Spleen (tissue), 7 donors: Measurements from ENCODE around the gene CD58.
"Not testable (repeated sequence)": the region's sequence is repeated elsewhere in the genome, so short reads cannot be mapped to it uniquely, and the experiment has no call there.

Source experiments
- POLR2A ChIP-seq, 3 donors: fragments of 450-650 bp; IDR thresholded peaks; one replicate each; pipeline ENCODE4 v1.5.1; 2017; ENCODE audit warnings: antibody characterized with exemption in 3 of 3, mild to moderate bottlenecking in 1 of 3
- POLR2AphosphoS5 ChIP-seq, 3 donors: sonication (generic); formaldehyde crosslinking; IDR thresholded peaks; one replicate each; pipeline ENCODE4 v1.5.1; 2017; ENCODE audit warnings: antibody characterized with exemption in 3 of 3
- TF ChIP-seq, protein P1 (sequence below), 11 experiments: fragments of 200-600 bp in 7 of 11; fragments of 450-650 bp in 4 of 11; sonication (generic) in 4 of 11; IDR thresholded peaks in 8 of 11; conservative IDR thresholded peaks in 3 of 11; 1 replicate in 7 of 11; 2 replicates in 4 of 11; pipeline versions ENCODE4 v1.4.0 to v1.8.0; 2016 to 2021; ENCODE audit warnings: antibody characterized with exemption in 11 of 11, inconsistent platforms in 4 of 11, mild to moderate bottlenecking in 1 of 11
- donor health status: DM: no; HTN: no; CAD: no; lungs with moderate emphysema.
- donor health status: DM: no; HTN: no; CAD: no.
- donor health status: DM: no; HTN: no; CAD: no.

DNA sequence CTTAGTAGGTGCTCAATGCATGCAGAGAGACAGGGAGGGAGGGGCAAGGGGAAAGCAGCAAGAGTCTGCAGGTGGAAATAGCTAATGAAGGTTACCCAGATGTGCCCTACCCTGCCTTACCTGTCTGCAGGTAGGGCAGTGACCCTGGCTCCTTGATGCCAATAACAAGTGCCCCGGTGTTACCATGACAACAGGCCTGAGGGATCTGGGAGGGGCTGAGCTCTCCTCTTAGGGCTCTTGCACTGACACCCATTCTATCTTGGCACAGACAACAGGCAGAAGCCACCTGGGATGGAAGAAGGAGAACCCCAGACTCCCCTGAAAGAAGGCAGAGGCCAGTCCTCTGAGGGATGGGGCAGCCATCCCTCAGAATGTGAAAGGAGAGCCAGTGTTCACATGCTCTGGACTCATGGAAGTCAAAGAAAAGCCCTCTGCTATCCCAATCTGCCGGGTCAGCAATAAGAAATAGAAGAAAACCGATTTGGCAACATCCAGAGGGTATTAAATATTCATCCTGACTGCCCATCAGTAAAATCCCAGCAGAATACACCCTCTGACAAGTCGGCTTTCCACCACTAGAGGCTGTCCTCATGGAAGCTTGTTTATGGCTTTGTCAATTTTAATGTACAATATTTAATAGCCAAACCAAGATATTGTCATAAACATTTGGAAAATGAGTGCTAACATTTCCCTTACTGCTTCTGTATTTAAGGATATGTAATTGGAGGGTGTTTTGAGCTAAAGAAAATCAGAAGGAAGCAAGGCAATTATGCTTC lies 24.4 kb upstream of the CD58 start:
- not testable (repeated sequence) for TF ChIP-seq POLR2AphosphoS5, POLR2A (IDR thresholded peaks at IDR 0.05)
- TF ChIP-seq, protein P1, sequence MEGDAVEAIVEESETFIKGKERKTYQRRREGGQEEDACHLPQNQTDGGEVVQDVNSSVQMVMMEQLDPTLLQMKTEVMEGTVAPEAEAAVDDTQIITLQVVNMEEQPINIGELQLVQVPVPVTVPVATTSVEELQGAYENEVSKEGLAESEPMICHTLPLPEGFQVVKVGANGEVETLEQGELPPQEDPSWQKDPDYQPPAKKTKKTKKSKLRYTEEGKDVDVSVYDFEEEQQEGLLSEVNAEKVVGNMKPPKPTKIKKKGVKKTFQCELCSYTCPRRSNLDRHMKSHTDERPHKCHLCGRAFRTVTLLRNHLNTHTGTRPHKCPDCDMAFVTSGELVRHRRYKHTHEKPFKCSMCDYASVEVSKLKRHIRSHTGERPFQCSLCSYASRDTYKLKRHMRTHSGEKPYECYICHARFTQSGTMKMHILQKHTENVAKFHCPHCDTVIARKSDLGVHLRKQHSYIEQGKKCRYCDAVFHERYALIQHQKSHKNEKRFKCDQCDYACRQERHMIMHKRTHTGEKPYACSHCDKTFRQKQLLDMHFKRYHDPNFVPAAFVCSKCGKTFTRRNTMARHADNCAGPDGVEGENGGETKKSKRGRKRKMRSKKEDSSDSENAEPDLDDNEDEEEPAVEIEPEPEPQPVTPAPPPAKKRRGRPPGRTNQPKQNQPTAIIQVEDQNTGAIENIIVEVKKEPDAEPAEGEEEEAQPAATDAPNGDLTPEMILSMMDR (IDR thresholded peaks at IDR 0.05 in 8 of 11, conservative IDR thresholded peaks at IDR 0.05 in 3 of 11), result peak in 1 of 11 experiments; percentile 34
